Vagina (tissue), 2 donors: ENCODE results near the gene SLC2A9.

ENCODE experiments used
- CTCF ChIP-seq, 3 experiments: fragments of 450-650 bp in 2 of 3; fragments of 200-600 bp in 1 of 3; sonication (generic) in 1 of 3; IDR thresholded peaks; one replicate each; pipeline ENCODE4 v1.5.1; 2017 to 2019; ENCODE audit warnings: antibody characterized with exemption in 3 of 3, mild to moderate bottlenecking in 2 of 3, moderate library complexity in 2 of 3
- POLR2AphosphoS5 ChIP-seq, 2 donors: sonication (generic); formaldehyde crosslinking; IDR thresholded peaks; one replicate each; pipeline ENCODE4 v1.9.0; 2017; ENCODE audit warnings: antibody characterized with exemption in 2 of 2, mild to moderate bottlenecking in 2 of 2, low read depth in 1 of 2; ENCODE audit not compliant: insufficient read depth in 1 of 2

- TF ChIP-seq CTCF (IDR thresholded peaks at IDR 0.05): no peak
- TF ChIP-seq POLR2AphosphoS5 (IDR thresholded peaks at IDR 0.05; ENCODE audit: insufficient read depth in 1 of 2, low read depth in 1 of 2): no peak
These were observed 213.2 kb downstream of the SLC2A9 start for GRCh38 chr4:9808077-9808476.
